HEK293 (cell line): ENCODE data around the gene DHRS12.

Source experiments
- CTCF ChIA-PET: fragments of 350-600 bp; formaldehyde crosslinking; extraction: SDS; loops from one replicate; lab custom pipeline; 2021; ENCODE audit warnings: antibody characterized with exemption; lab: Yijun Ruan, JAX
- POLR2A ChIA-PET: fragments of 300-600 bp; formaldehyde crosslinking; extraction: SDS; loops from one replicate; lab custom pipeline; 2020; ENCODE audit warnings: antibody characterized with exemption, inconsistent platforms; lab: Yijun Ruan, JAX
- H3K27ac ChIP-seq: fragments of 200-500 bp; sonication (Bioruptor generic); 2 replicates; pipeline ENCODE4 v1.5.1; 2014; ENCODE audit warnings: low read depth, low read length, control low read depth, inconsistent platforms; ENCODE audit errors: extremely low read depth
- H3K36me3 ChIP-seq, 2 experiments: fragments of 200-500 bp in 1 of 2; sonication (Bioruptor generic) in 1 of 2; 1 replicate in 1 of 2; 2 replicates in 1 of 2; pipeline ENCODE4 v1.5.1; 2014 to 2017; ENCODE audit warnings: inconsistent platforms in 2 of 2, low read length in 2 of 2; ENCODE audit not compliant: control insufficient read depth in 2 of 2, insufficient read depth in 1 of 2
- H3K4me1 ChIP-seq: fragments of 200-500 bp; sonication (Bioruptor generic); 2 replicates; pipeline ENCODE4 v1.5.1; 2014; ENCODE audit warnings: mild to moderate bottlenecking, low read length, inconsistent platforms; ENCODE audit not compliant: control insufficient read depth, insufficient read depth
- H3K4me3 ChIP-seq: 2 replicates; pipeline ENCODE4 v1.5.1; 2011; ENCODE audit warnings: low read depth, mild to moderate bottlenecking, control low read depth, low read length, moderate library complexity
- H3K9me3 ChIP-seq: fragments of 200-500 bp; sonication (Bioruptor generic); 2 replicates; pipeline ENCODE4 v1.5.1; 2014; ENCODE audit warnings: low read depth, low read length, inconsistent platforms; ENCODE audit not compliant: control insufficient read depth, insufficient read depth
- ELK4 ChIP-seq: IDR thresholded peaks from 2 replicates; pipeline ENCODE4 v1.6.1; 2011; ENCODE audit warnings: mild to moderate bottlenecking, low read depth, low read length, borderline replicate concordance
- GLI4 ChIP-seq: fragments of 450-650 bp; formaldehyde crosslinking; IDR thresholded peaks from 2 replicates; pipeline ENCODE4 v1.5.1; 2016; ENCODE audit warnings: missing biosample characterization, missing genetic modification characterization
- GLIS2 ChIP-seq: fragments of 450-650 bp; formaldehyde crosslinking; IDR thresholded peaks from 2 replicates; pipeline ENCODE4 v1.5.1; 2016; ENCODE audit warnings: missing biosample characterization, missing genetic modification characterization
- HOXA7 ChIP-seq: sonication (generic); formaldehyde crosslinking; IDR thresholded peaks from 2 replicates; pipeline ENCODE4 v1.8.1; 2022; ENCODE audit warnings: missing genetic modification reagents, borderline replicate concordance
- SALL2 ChIP-seq: fragments of 450-650 bp; formaldehyde crosslinking; IDR thresholded peaks from 2 replicates; pipeline ENCODE4 v1.5.0; 2017; ENCODE audit warnings: missing biosample characterization, mild to moderate bottlenecking, missing genetic modification characterization, borderline replicate concordance
- ZBTB17 ChIP-seq: fragments of 450-650 bp; formaldehyde crosslinking; IDR thresholded peaks from 2 replicates; pipeline ENCODE4 v1.5.1; 2016; ENCODE audit warnings: missing biosample characterization, missing genetic modification characterization
- ZFP69B ChIP-seq: fragments of 450-650 bp; formaldehyde crosslinking; IDR thresholded peaks from 2 replicates; pipeline ENCODE4 v1.5.1; 2016; ENCODE audit warnings: missing biosample characterization, missing genetic modification characterization
- ZNF132 ChIP-seq: fragments of 450-650 bp; formaldehyde crosslinking; IDR thresholded peaks from 2 replicates; pipeline ENCODE4 v1.5.1; 2017; ENCODE audit warnings: missing biosample characterization, missing genetic modification characterization, borderline replicate concordance
- ZNF140 ChIP-seq: fragments of 450-650 bp; formaldehyde crosslinking; IDR thresholded peaks from 2 replicates; pipeline ENCODE4 v1.5.1; 2016; ENCODE audit warnings: missing biosample characterization, missing genetic modification characterization
- ZNF146 ChIP-seq: fragments of 450-650 bp; formaldehyde crosslinking; IDR thresholded peaks from 2 replicates; pipeline ENCODE4 v1.5.1; 2016; ENCODE audit warnings: missing biosample characterization, missing genetic modification characterization
- ZNF174 ChIP-seq: fragments of 450-650 bp; formaldehyde crosslinking; IDR thresholded peaks from 2 replicates; pipeline ENCODE4 v1.5.0; 2017; ENCODE audit warnings: missing biosample characterization, mild to moderate bottlenecking, missing genetic modification characterization
- ZNF221 ChIP-seq: fragments of 450-650 bp; formaldehyde crosslinking; IDR thresholded peaks from 2 replicates; pipeline ENCODE4 v1.5.1; 2017; ENCODE audit warnings: missing biosample characterization, missing genetic modification characterization, borderline replicate concordance
- ZNF24 ChIP-seq: fragments of 450-650 bp; formaldehyde crosslinking; IDR thresholded peaks from 2 replicates; pipeline ENCODE4 v1.5.1; 2016; ENCODE audit warnings: missing biosample characterization, missing genetic modification characterization
- ZNF292 ChIP-seq: fragments of 450-650 bp; formaldehyde crosslinking; IDR thresholded peaks from 2 replicates; pipeline ENCODE4 v1.5.1; 2016; ENCODE audit warnings: low read depth, missing biosample characterization, missing genetic modification characterization, borderline replicate concordance
- ZNF311 ChIP-seq: fragments of 450-650 bp; formaldehyde crosslinking; IDR thresholded peaks from 2 replicates; pipeline ENCODE4 v1.5.1; 2017; ENCODE audit warnings: missing biosample characterization, missing genetic modification characterization, borderline replicate concordance
- ZNF341 ChIP-seq: fragments of 450-650 bp; formaldehyde crosslinking; IDR thresholded peaks from 2 replicates; pipeline ENCODE4; 2016; ENCODE audit warnings: low read depth, missing biosample characterization, missing genetic modification characterization
- ZNF518A ChIP-seq: fragments of 450-650 bp; formaldehyde crosslinking; conservative IDR thresholded peaks from 2 replicates; pipeline ENCODE4 v1.5.1; 2016; ENCODE audit warnings: low read depth, missing biosample characterization, missing genetic modification characterization
- ZNF544 ChIP-seq: fragments of 450-650 bp; formaldehyde crosslinking; IDR thresholded peaks from 2 replicates; pipeline ENCODE4 v1.5.0; 2017; ENCODE audit warnings: missing biosample characterization, missing genetic modification characterization
- ZNF549 ChIP-seq: fragments of 450-650 bp; IDR thresholded peaks from 2 replicates; pipeline ENCODE4 v1.5.1; 2018; ENCODE audit warnings: missing biosample characterization, missing genetic modification characterization, mild to moderate bottlenecking, inconsistent platforms, moderate library complexity
- ZNF658 ChIP-seq: fragments of 450-650 bp; formaldehyde crosslinking; IDR thresholded peaks from 2 replicates; pipeline ENCODE4; 2016; ENCODE audit warnings: missing biosample characterization, missing genetic modification characterization
- ZNF792 ChIP-seq: fragments of 450-650 bp; formaldehyde crosslinking; IDR thresholded peaks from 2 replicates; pipeline ENCODE4 v1.5.1; 2016; ENCODE audit warnings: missing biosample characterization, missing genetic modification characterization
- ZNF830 ChIP-seq: fragments of 450-650 bp; IDR thresholded peaks from 2 replicates; pipeline ENCODE4 v1.5.0; 2018; ENCODE audit warnings: missing biosample characterization, missing genetic modification characterization, low read depth, mild to moderate bottlenecking, moderate library complexity
- ZSCAN18 ChIP-seq: fragments of 450-650 bp; formaldehyde crosslinking; IDR thresholded peaks from 2 replicates; pipeline ENCODE4 v1.5.1; 2016; ENCODE audit warnings: missing biosample characterization, missing genetic modification characterization
- TF ChIP-seq, protein P1 (sequence below): fragments of 450-650 bp; formaldehyde crosslinking; IDR thresholded peaks from 2 replicates; pipeline ENCODE4 v1.5.1; 2017; ENCODE audit warnings: missing biosample characterization, missing genetic modification characterization

Gene DHRS12

GRCh38 chr13:51768976-51769375, 35.0 kb downstream of the DHRS12 start (continued):
- no peak for TF ChIP-seq ZSCAN18 (tag by site-specific recombination)
- TF ChIP-seq, all 188 proteins: peak for 0

- Histone ChIP-seq H3K9me3 (no peaks in the 10 kb centered on the region), H3K4me3 (no peak overlapping the region), H3K36me3 (no peaks in the 10 kb centered on the region), H3K4me1 (peaks cover 4% of the 10 kb centered on the region; the same call in 1 of the 2 replicates), H3K27ac (no peak overlapping the region)
- CTCF ChIA-PET: no interaction called here
- POLR2A ChIA-PET: no interaction called here
- TF ChIP-seq ZFP69B (tag by site-specific recombination) (no peak), GLIS2 (tag by site-specific recombination) (no peak), ZBTB17 (tag by site-specific recombination) (no peak), ZNF221 (tag by site-specific recombination) (no peak), ZNF658 (no peak), ZNF140 (tag by site-specific recombination) (no peak), GLI4 (tag by site-specific recombination) (no peak), ZNF518A (no peak), HOXA7 (CRISPR knock-in tag) (no peak), ZNF132 (tag by site-specific recombination) (no peak), ZNF341 (tag by site-specific recombination) (no peak), ZNF544 (no peak), ZNF174 (tag by site-specific recombination) (no peak)
These were observed 35.5 kb downstream of the DHRS12 start for GRCh38 chr13:51768378-51768921.

GRCh38 chr13:51767100-51767499, 36.9 kb downstream of the DHRS12 start:
- CTCF ChIA-PET: no interaction called here
- H3K4me3 ChIP-seq: no peak overlapping the region
- no peak overlapping the region for H3K27ac ChIP-seq
- no peaks in the 10 kb centered on the region for H3K9me3 ChIP-seq
- H3K36me3 ChIP-seq: no peaks in the 10 kb centered on the region
- peaks cover 4% of the 10 kb centered on the region; the same call in 1 of the 2 replicates for H3K4me1 ChIP-seq
- POLR2A ChIA-PET: no interaction called here
- TF ChIP-seq SALL2 (no peak), ZNF830 (tag by site-specific recombination) (no peak), ZNF311 (tag by site-specific recombination) (no peak), ZNF792 (tag by site-specific recombination) (no peak), ZSCAN18 (tag by site-specific recombination) (no peak), ZNF24 (tag by site-specific recombination) (no peak), ZNF292 (tag by site-specific recombination) (no peak), ZNF146 (tag by site-specific recombination) (no peak), ZNF549 (tag by site-specific recombination) (no peak), ELK4 (no peak)
- TF ChIP-seq, protein P1, sequence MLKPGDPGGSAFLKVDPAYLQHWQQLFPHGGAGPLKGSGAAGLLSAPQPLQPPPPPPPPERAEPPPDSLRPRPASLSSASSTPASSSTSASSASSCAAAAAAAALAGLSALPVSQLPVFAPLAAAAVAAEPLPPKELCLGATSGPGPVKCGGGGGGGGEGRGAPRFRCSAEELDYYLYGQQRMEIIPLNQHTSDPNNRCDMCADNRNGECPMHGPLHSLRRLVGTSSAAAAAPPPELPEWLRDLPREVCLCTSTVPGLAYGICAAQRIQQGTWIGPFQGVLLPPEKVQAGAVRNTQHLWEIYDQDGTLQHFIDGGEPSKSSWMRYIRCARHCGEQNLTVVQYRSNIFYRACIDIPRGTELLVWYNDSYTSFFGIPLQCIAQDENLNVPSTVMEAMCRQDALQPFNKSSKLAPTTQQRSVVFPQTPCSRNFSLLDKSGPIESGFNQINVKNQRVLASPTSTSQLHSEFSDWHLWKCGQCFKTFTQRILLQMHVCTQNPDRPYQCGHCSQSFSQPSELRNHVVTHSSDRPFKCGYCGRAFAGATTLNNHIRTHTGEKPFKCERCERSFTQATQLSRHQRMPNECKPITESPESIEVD: no peak
